Liver (tissue), 9 donors: ENCODE measurements around the gene ISG15. TPM values are rescaled to one million over a fixed set of nuclear protein-coding genes. Genes with fewer than 3 reads are reported as not detected.

Source experiments
- DNase-seq: peaks from one replicate; pipeline ENCODE4 v3.0.0-alpha.2; 2017; ENCODE audit warnings: low spot score
- H3K27ac ChIP-seq, 2 donors: one replicate each; pipeline ENCODE4 v1.7.0; 2013; ENCODE audit warnings: inconsistent platforms in 2 of 2, low read length in 2 of 2, control low read depth in 1 of 2, low read depth in 1 of 2, mild to moderate bottlenecking in 1 of 2
- H3K27me3 ChIP-seq, 4 donors: one replicate each; pipeline versions ENCODE4 v1.6.1 to v1.7.0; 2013; ENCODE audit warnings: low read length in 3 of 4, inconsistent platforms in 1 of 4, mild to moderate bottlenecking in 1 of 4, moderate library complexity in 1 of 4; ENCODE audit not compliant: control insufficient read depth in 4 of 4, insufficient read depth in 4 of 4
- H3K36me3 ChIP-seq, 4 donors: one replicate each; pipeline versions ENCODE4 v1.6.1 to v1.7.0; 2013; ENCODE audit warnings: low read length in 3 of 4, mild to moderate bottlenecking in 3 of 4, low read depth in 1 of 4, moderate library complexity in 1 of 4; ENCODE audit not compliant: control insufficient read depth in 4 of 4, insufficient read depth in 3 of 4
- H3K4me1 ChIP-seq, 4 donors: one replicate each; pipeline versions ENCODE4 v1.6.1 to v1.7.0; 2013; ENCODE audit warnings: low read length in 3 of 4, mild to moderate bottlenecking in 3 of 4, moderate library complexity in 1 of 4; ENCODE audit not compliant: control insufficient read depth in 4 of 4, insufficient read depth in 4 of 4
- H3K4me3 ChIP-seq, 3 donors: one replicate each; pipeline versions ENCODE4 v1.6.1 to v1.7.0; 2013; ENCODE audit warnings: low read length in 3 of 3, control low read depth in 1 of 3, low read depth in 1 of 3, mild to moderate bottlenecking in 1 of 3
- H3K9ac ChIP-seq, 2 donors: one replicate each; pipeline ENCODE4 v1.7.0; 2013; ENCODE audit warnings: low read length in 2 of 2, mild to moderate bottlenecking in 2 of 2, moderate library complexity in 2 of 2, control low read depth in 1 of 2, low read depth in 1 of 2
- H3K9me3 ChIP-seq, 4 donors: one replicate each; pipeline versions ENCODE4 v1.6.1 to v1.7.0; 2013; ENCODE audit warnings: low read length in 3 of 4; ENCODE audit not compliant: control insufficient read depth in 4 of 4
- EGR1 ChIP-seq, 2 donors: IDR thresholded peaks; 2 replicates each; pipeline ENCODE4 v1.6.1; 2016 to 2018; ENCODE audit warnings: antibody characterized with exemption in 2 of 2, low read depth in 2 of 2
- FOXA1 ChIP-seq: IDR thresholded peaks from 2 replicates; pipeline ENCODE4 v1.6.1; 2016; ENCODE audit warnings: antibody characterized with exemption
- FOXA2 ChIP-seq: IDR thresholded peaks from 2 replicates; pipeline ENCODE4 v1.6.1; 2016; ENCODE audit warnings: antibody characterized with exemption
- GABPA ChIP-seq, 2 donors: IDR thresholded peaks in 1 of 2; conservative IDR thresholded peaks in 1 of 2; 2 replicates each; pipeline ENCODE4 v1.6.1; 2016; ENCODE audit warnings: antibody characterized with exemption in 2 of 2, mild to moderate bottlenecking in 1 of 2, moderate library complexity in 1 of 2
- HNF4A ChIP-seq, 2 donors: conservative IDR thresholded peaks; 2 replicates each; pipeline ENCODE4 v1.6.1; 2016; ENCODE audit warnings: antibody characterized with exemption in 2 of 2, mild to moderate bottlenecking in 2 of 2
- HNF4G ChIP-seq: IDR thresholded peaks from 2 replicates; pipeline ENCODE4 v1.6.1; 2016; ENCODE audit warnings: antibody characterized with exemption
- JUND ChIP-seq, 2 donors: IDR thresholded peaks; 2 replicates each; pipeline ENCODE4 v1.6.1; 2016; ENCODE audit warnings: antibody characterized with exemption in 2 of 2
- NR2F2 ChIP-seq: IDR thresholded peaks from 2 replicates; pipeline ENCODE4 v1.6.1; 2016; ENCODE audit warnings: antibody characterized with exemption
- RAD21 ChIP-seq, 2 donors: IDR thresholded peaks; 2 replicates each; pipeline ENCODE4 v1.6.1; 2016; ENCODE audit warnings: antibody characterized with exemption in 2 of 2, mild to moderate bottlenecking in 2 of 2
- RXRA ChIP-seq, 2 donors: IDR thresholded peaks; 2 replicates each; pipeline ENCODE4 v1.6.1; 2017 to 2018; ENCODE audit warnings: antibody characterized with exemption in 2 of 2, mild to moderate bottlenecking in 1 of 2
- SP1 ChIP-seq: IDR thresholded peaks from 2 replicates; pipeline ENCODE4 v1.6.1; 2018; ENCODE audit warnings: antibody characterized with exemption, mild to moderate bottlenecking
- TAF1 ChIP-seq: conservative IDR thresholded peaks from 2 replicates; pipeline ENCODE4 v1.6.1; 2016; ENCODE audit warnings: antibody characterized with exemption, mild to moderate bottlenecking
- YY1 ChIP-seq: IDR thresholded peaks from 2 replicates; pipeline ENCODE4 v1.6.1; 2016; ENCODE audit warnings: antibody characterized with exemption, mild to moderate bottlenecking
- WGBS: extraction: QIAGEN DNeasy Blood & Tissue Kit; methylation state at CpG from one replicate; pipeline ENCODE4 v1.1.7; 2013; 5-methylcytosine and 5-hydroxymethylcytosine counted together
- polyA plus RNA-seq, 2 donors: library from polyadenylated mRNA; stranded (reverse) in 1 of 2; unstranded in 1 of 2; fragments of 200-250 nt in 1 of 2; fragments of >200 nt in 1 of 2; fragmentation: Nextera tagmentation in 1 of 2; extraction: Ambion mirVana in 1 of 2; gene quantifications; one replicate each; pipeline versions ENCODE4 v1.2.1 to v1.2.3, GENCODE V29; 2013 to 2015
- total RNA-seq, 2 donors: library from RNA; depleted of rRNA; stranded (reverse); fragments of >200 nt; gene quantifications; one replicate each; pipeline ENCODE4 v1.2.3, GENCODE V29; 2014
- TF ChIP-seq, protein P1 (sequence below): IDR thresholded peaks from 2 replicates; pipeline ENCODE4 v1.6.1; 2016; ENCODE audit warnings: antibody characterized with exemption
- TF ChIP-seq, protein P2 (sequence below): IDR thresholded peaks from 2 replicates; pipeline ENCODE4 v1.6.1; 2016; ENCODE audit warnings: antibody characterized with exemption, mild to moderate bottlenecking
- TF ChIP-seq, protein P3 (sequence below): IDR thresholded peaks from 2 replicates; pipeline ENCODE4 v1.6.1; 2016; ENCODE audit warnings: antibody characterized with exemption
- TF ChIP-seq, protein P4 (sequence below): IDR thresholded peaks from 2 replicates; pipeline ENCODE4 v1.6.1; 2016; ENCODE audit warnings: antibody characterized with exemption
- donor health status: healthy.
- donor health status: healthy.
- donor health status: healthy.
- donor health status: healthy.
- donor health status: healthy.

Gene ISG15
- total and polyA plus RNA-seq, 4 donors, result 9.3 to 89.4 (median 56.5) TPM

DNA sequence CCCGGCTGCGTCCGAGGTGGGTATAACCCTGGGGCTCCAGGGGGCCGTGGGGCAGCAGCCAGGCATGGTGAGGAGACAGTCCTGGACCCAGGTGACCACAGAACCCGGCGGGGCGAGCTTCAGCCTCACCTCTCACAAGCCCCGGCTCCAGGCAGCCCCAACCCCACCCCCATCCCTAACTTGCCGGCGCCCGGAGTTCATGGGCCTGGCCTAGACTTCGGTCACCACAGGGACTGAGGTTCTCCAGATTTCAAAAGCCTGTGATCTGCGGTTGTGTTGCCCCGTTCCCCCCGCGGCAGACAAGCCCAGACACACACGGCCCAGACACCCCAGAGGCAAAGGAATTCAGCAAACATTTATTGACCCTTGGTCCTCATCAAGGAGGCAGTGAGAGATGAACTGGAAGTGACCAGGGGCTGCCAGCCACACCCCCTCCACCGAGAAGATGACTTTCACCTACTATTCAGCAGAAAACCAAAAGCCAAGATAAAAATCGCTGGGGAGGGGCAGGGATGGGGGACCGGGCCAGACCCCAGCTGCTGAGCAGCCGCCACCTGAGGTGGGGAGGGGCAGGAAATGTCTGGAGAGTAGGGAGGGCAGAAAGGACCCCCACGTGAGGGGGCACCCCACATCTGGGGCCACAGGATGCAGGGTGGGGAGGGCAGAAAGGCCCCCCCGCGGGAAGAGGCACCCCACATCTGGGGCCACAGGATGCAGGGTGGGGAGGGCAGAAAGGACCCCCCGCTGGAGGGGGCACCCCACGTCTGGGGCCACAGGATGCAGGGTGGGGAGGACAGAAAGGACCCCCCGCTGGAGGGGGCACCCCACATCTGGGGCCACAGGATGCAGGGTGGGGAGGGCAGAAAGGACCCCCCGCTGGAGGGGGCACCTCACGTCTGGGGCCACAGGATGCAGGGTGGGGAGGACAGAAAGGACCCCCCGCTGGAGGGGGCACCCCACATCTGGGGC, 17.3 kb upstream of the ISG15 start:
- H3K27me3 ChIP-seq, result peaks cover 0 to 11% (median 1%) of the 10 kb centered on the region in 4 donors
- TF ChIP-seq HNF4A (conservative IDR thresholded peaks at IDR 0.05) (no peak), SP1 (no peak), NR2F2 (no peak), EGR1 (IDR thresholded peaks at IDR 0.05; ENCODE audit: low read depth in 2 of 2) (no peak), RXRA (IDR thresholded peaks at IDR 0.05) (no peak), YY1 (no peak), JUND (IDR thresholded peaks at IDR 0.05) (no peak), FOXA2 (no peak), FOXA1 (no peak), TAF1 (no peak), GABPA (IDR thresholded peaks at IDR 0.05 in 1 of 2, conservative IDR thresholded peaks at IDR 0.05 in 1 of 2) (no peak), RAD21 (IDR thresholded peaks at IDR 0.05) (no peak), HNF4G (no peak)
- TF ChIP-seq, protein P1, sequence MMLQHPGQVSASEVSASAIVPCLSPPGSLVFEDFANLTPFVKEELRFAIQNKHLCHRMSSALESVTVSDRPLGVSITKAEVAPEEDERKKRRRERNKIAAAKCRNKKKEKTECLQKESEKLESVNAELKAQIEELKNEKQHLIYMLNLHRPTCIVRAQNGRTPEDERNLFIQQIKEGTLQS, result no peak
- TF ChIP-seq, protein P2, sequence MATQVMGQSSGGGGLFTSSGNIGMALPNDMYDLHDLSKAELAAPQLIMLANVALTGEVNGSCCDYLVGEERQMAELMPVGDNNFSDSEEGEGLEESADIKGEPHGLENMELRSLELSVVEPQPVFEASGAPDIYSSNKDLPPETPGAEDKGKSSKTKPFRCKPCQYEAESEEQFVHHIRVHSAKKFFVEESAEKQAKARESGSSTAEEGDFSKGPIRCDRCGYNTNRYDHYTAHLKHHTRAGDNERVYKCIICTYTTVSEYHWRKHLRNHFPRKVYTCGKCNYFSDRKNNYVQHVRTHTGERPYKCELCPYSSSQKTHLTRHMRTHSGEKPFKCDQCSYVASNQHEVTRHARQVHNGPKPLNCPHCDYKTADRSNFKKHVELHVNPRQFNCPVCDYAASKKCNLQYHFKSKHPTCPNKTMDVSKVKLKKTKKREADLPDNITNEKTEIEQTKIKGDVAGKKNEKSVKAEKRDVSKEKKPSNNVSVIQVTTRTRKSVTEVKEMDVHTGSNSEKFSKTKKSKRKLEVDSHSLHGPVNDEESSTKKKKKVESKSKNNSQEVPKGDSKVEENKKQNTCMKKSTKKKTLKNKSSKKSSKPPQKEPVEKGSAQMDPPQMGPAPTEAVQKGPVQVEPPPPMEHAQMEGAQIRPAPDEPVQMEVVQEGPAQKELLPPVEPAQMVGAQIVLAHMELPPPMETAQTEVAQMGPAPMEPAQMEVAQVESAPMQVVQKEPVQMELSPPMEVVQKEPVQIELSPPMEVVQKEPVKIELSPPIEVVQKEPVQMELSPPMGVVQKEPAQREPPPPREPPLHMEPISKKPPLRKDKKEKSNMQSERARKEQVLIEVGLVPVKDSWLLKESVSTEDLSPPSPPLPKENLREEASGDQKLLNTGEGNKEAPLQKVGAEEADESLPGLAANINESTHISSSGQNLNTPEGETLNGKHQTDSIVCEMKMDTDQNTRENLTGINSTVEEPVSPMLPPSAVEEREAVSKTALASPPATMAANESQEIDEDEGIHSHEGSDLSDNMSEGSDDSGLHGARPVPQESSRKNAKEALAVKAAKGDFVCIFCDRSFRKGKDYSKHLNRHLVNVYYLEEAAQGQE, result no peak
- TF ChIP-seq, protein P3, sequence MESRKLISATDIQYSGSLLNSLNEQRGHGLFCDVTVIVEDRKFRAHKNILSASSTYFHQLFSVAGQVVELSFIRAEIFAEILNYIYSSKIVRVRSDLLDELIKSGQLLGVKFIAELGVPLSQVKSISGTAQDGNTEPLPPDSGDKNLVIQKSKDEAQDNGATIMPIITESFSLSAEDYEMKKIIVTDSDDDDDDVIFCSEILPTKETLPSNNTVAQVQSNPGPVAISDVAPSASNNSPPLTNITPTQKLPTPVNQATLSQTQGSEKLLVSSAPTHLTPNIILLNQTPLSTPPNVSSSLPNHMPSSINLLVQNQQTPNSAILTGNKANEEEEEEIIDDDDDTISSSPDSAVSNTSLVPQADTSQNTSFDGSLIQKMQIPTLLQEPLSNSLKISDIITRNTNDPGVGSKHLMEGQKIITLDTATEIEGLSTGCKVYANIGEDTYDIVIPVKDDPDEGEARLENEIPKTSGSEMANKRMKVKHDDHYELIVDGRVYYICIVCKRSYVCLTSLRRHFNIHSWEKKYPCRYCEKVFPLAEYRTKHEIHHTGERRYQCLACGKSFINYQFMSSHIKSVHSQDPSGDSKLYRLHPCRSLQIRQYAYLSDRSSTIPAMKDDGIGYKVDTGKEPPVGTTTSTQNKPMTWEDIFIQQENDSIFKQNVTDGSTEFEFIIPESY, result no peak
- TF ChIP-seq, protein P4, sequence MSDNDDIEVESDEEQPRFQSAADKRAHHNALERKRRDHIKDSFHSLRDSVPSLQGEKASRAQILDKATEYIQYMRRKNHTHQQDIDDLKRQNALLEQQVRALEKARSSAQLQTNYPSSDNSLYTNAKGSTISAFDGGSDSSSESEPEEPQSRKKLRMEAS, result no peak
- no peak overlapping the region for H3K9ac ChIP-seq
- H3K4me1 ChIP-seq, result peaks cover 0 to 34% (median 19%) of the 10 kb centered on the region in 4 donors
- no peak overlapping the region for H3K27ac ChIP-seq
- peaks cover 0 to 1% (median 0%) of the 10 kb centered on the region in 4 donors for H3K36me3 ChIP-seq
- 31% methylated on average over 30 of the region's 30 CpGs for WGBS
- no peak overlapping the region for H3K4me3 ChIP-seq
- no peak for DNase-seq
- H3K9me3 ChIP-seq, result peaks cover 0 to 6% (median 4%) of the 10 kb centered on the region in 4 donors
